Fibroblast of skin of right biceps (primary cell): Measurements from ENCODE around the gene SLC13A3.

Experiments used
- DNase-seq: peaks from one replicate; pipeline ENCODE4 v3.0.0-alpha.2; 2013

Gene SLC13A3

GRCh38 chr20:46512943-46513844, 138.1 kb downstream of the SLC13A3 start, which contains the start of gene ZNF334:
TSS of gene ZNF334 (minus strand) at chr20:46513559. CDS start at chr20:46512102, 1,457 bp downstream.
- DNase-seq, result peak; percentile 64

- no peak for DNase-seq
Measured at GRCh38 chr20:46509523-46509922, 141.7 kb downstream of the SLC13A3 start.
